ENCODE data around the gene ZP3. TPM values are rescaled to one million over a fixed set of nuclear protein-coding genes. Genes with fewer than 3 reads are reported as not detected.
A peak's percentile ranks its signal among the peaks of the same experiment; 100 is the strongest.
"Not testable (repeated sequence)": the region's sequence is repeated elsewhere in the genome, so short reads cannot be mapped to it uniquely, and the experiment has no call there.

The ZP3 gene
- total RNA-seq, 6 experiments from 2014 or later: 17.5 to 30.4 (median 25.6) TPM

- peak overlapping the region; percentile 77 for H3K27ac Mint-ChIP-seq
- not testable (repeated sequence) for H3K36me3 Mint-ChIP-seq (ENCODE audit: low read depth); H3K9me3 Mint-ChIP-seq; H3K4me3 Mint-ChIP-seq; DNase-seq; H3K4me1 Mint-ChIP-seq (ENCODE audit: low read depth); H3K27me3 Mint-ChIP-seq (ENCODE audit: insufficient read depth)
Measured at GRCh38 chr7:76445577-76446008, 20.8 kb downstream of the ZP3 start.

- H3K27me3 Mint-ChIP-seq (ENCODE audit: insufficient read depth); DNase-seq; H3K27ac Mint-ChIP-seq; H3K9me3 Mint-ChIP-seq; H3K4me3 Mint-ChIP-seq; H3K36me3 Mint-ChIP-seq (ENCODE audit: low read depth); H3K4me1 Mint-ChIP-seq (ENCODE audit: low read depth): not testable (repeated sequence)
Measured at GRCh38 chr7:76457017-76457416, 32.3 kb downstream of the ZP3 start.

DNA sequence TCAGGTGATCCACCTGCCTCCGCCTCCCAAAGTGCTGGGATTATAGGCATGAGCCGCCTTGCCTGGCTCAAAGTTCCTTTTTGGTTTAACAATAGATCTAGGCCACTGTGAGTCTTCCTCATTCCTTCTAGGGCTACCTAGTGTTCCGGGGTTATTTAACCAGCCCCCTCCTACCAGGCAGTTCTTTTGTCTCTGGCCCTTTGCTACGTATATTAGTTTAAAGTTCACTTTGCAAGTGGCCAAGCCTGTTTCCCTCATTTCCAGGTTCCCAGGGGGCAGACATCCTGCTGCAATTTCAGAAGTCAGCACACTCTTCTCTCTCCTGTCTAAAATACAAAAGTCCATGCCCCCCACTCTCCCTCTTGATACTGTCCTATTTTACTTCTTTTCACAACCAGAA is 33.8 kb downstream of the ZP3 start:
- H3K4me3 Mint-ChIP-seq; H3K4me1 Mint-ChIP-seq (ENCODE audit: low read depth); H3K36me3 Mint-ChIP-seq (ENCODE audit: low read depth); H3K27me3 Mint-ChIP-seq (ENCODE audit: insufficient read depth); H3K27ac Mint-ChIP-seq; DNase-seq; H3K9me3 Mint-ChIP-seq: not testable (repeated sequence)

- H3K4me1 Mint-ChIP-seq (ENCODE audit: low read depth); H3K27me3 Mint-ChIP-seq (ENCODE audit: insufficient read depth); H3K9me3 Mint-ChIP-seq; H3K4me3 Mint-ChIP-seq; H3K36me3 Mint-ChIP-seq (ENCODE audit: low read depth); DNase-seq; H3K27ac Mint-ChIP-seq: not testable (repeated sequence)
Measured at GRCh38 chr7:76460767-76461166, 36.0 kb downstream of the ZP3 start.

DNA sequence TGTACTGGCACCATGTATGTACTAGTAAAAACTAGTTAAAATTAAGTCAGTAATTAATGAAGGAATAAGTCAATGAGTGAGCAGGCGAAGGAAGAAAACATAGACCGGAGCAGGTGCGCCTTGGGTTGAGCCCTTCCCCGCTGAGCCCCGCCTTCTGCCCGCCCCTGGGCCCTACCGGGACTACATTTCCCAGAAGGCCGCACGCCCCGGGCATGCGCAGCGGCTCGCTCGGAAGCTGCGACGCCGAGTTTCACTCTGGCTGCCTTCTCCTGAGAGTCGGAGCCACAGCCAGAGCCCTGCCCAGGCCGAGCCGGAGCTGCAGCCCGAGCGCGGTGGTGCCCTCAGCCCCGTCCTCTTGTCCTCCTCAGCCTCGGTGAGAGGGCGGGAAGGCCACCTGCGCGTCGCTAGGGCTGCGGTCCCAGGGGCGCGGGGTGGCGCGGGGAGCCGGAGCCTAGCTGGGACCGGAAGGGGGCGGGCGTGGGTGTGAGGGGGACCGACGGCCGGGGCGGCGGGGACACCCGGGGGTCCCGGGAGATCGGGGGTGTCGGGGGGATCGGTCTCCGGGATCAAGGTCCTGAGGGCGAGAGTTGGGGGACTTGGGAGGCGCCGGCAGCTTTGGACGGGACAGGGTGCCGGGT is 36.8 kb downstream of the ZP3 start, which contains the start of gene DTX2:
Gene DTX2, plus strand, starts transcription at position 246 of the 638 bp plus-strand sequence. CDS start 18,801 bp downstream, outside the sequence.
- not testable (repeated sequence) for DNase-seq; H3K36me3 Mint-ChIP-seq (ENCODE audit: low read depth); H3K4me3 Mint-ChIP-seq; H3K4me1 Mint-ChIP-seq (ENCODE audit: low read depth); H3K27ac Mint-ChIP-seq; H3K9me3 Mint-ChIP-seq; H3K27me3 Mint-ChIP-seq (ENCODE audit: insufficient read depth)
- TF ChIP-seq, protein P1, sequence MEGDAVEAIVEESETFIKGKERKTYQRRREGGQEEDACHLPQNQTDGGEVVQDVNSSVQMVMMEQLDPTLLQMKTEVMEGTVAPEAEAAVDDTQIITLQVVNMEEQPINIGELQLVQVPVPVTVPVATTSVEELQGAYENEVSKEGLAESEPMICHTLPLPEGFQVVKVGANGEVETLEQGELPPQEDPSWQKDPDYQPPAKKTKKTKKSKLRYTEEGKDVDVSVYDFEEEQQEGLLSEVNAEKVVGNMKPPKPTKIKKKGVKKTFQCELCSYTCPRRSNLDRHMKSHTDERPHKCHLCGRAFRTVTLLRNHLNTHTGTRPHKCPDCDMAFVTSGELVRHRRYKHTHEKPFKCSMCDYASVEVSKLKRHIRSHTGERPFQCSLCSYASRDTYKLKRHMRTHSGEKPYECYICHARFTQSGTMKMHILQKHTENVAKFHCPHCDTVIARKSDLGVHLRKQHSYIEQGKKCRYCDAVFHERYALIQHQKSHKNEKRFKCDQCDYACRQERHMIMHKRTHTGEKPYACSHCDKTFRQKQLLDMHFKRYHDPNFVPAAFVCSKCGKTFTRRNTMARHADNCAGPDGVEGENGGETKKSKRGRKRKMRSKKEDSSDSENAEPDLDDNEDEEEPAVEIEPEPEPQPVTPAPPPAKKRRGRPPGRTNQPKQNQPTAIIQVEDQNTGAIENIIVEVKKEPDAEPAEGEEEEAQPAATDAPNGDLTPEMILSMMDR (IDR thresholded peaks at IDR 0.05): 0 out of 2 replicates have a peak, but pooled peaks have one; percentile 14

DNA sequence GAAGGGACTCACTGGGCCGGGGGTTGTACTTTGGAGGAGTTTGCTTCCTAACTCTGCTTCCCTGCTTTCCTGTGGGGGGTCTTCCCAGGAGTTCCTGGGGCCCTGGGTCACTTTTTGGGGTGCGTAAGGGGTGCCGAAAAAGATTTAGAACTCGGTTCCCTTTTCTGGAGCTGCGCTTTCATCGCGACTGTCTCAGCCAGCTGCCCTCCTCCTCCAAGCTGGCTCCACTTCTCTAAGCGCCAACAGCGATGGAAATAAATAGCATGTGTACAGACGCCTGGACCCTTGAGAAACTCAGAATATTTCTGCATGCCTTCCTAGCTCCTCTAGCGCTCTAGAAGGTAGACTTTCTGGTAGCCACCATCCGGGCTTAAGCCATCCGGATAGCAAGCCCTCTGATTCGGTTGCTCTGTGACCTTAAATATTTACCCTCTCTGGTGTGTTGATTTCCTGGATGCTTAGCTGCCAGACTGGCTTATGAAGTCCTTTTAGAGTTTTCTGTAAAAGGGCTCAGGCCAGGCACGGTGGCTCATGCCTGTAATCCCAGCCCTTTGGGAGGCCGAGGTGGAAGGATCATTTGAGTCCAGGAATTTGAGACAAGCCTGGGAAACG is 37.6 kb downstream of the ZP3 start:
- not testable (repeated sequence) for H3K4me1 Mint-ChIP-seq (ENCODE audit: low read depth); H3K27ac Mint-ChIP-seq; H3K4me3 Mint-ChIP-seq; H3K36me3 Mint-ChIP-seq (ENCODE audit: low read depth); H3K27me3 Mint-ChIP-seq (ENCODE audit: insufficient read depth); H3K9me3 Mint-ChIP-seq; DNase-seq

DNA sequence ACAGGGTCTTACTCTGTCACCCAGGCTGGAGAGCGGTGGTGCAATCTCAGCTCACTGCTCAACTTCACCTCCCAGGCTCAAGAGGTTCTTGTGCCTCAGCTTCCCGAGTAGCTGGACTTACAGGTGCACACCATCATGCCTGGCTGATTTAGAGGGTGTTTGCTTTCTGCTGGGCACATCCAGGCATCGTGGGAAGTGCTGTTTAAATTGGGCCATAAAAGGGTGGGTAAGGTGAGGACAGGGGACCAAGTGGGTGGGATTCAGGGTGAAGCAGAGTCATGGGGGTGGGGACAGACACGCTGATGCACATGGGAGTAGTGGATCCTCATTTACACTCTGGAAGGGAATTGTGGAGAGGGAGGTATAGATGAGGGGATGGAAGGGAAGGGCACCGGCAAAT is 40.2 kb downstream of the ZP3 start:
- not testable (repeated sequence) for H3K4me1 Mint-ChIP-seq (ENCODE audit: low read depth)

DNA sequence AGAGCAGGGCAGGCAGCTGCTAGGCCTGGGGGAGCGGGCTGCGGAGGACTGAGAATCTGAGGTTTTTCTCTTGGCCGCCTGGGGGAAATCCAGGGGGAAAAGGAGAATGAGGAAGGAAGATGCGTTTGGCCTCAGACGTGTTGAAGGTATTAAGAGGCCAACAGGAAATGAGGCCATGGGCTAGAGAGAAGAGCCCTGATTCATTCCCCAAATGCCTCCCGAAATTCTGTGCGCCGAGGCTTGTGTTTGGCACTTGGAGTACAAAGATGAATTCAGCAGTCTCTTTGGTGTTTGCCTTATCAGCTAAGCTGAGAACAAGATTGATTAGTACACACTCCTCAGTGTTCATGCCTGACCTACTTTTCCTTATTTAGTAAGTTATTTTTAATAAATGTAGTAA is 41.2 kb downstream of the ZP3 start:
- not testable (repeated sequence) for H3K27me3 Mint-ChIP-seq (ENCODE audit: insufficient read depth); DNase-seq; H3K4me1 Mint-ChIP-seq (ENCODE audit: low read depth); H3K4me3 Mint-ChIP-seq; H3K9me3 Mint-ChIP-seq; H3K27ac Mint-ChIP-seq; H3K36me3 Mint-ChIP-seq (ENCODE audit: low read depth)

More for the DNA sequence above, 40.2 kb downstream of the ZP3 start:
- H3K36me3 Mint-ChIP-seq (ENCODE audit: low read depth); H3K27me3 Mint-ChIP-seq (ENCODE audit: insufficient read depth); H3K27ac Mint-ChIP-seq; DNase-seq; H3K9me3 Mint-ChIP-seq; H3K4me3 Mint-ChIP-seq: not testable (repeated sequence)

GRCh38 chr7:76467743-76468404 is 43.1 kb downstream of the ZP3 start:
- not testable (repeated sequence) for H3K4me3 Mint-ChIP-seq; DNase-seq; H3K27me3 Mint-ChIP-seq (ENCODE audit: insufficient read depth); H3K36me3 Mint-ChIP-seq (ENCODE audit: low read depth); H3K27ac Mint-ChIP-seq; H3K4me1 Mint-ChIP-seq (ENCODE audit: low read depth); H3K9me3 Mint-ChIP-seq

GRCh38 chr7:76471556-76472221 is 46.9 kb downstream of the ZP3 start:
- not testable (repeated sequence) for DNase-seq; H3K36me3 Mint-ChIP-seq (ENCODE audit: low read depth); H3K27ac Mint-ChIP-seq; H3K27me3 Mint-ChIP-seq (ENCODE audit: insufficient read depth); H3K4me3 Mint-ChIP-seq; H3K4me1 Mint-ChIP-seq (ENCODE audit: low read depth); H3K9me3 Mint-ChIP-seq

DNA sequence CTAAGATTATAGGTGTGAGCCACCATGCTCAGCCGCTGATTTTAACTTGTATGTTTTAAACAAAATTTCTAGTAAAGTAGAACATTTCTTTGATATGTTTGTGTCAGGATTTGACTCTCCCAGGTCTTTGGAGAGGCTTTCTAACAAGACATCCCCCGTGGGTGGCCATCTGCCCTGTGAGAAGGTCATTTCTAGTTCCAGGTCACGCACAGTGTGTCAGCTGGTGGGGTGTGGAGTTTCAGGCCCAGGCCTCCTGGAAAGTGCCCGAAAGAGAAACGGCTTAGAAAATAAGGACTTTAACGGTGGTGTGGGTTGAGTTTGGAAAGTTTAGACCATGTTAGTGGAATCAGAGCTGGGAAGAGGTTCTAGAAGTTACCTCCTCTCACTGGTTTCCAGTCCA is 48.3 kb downstream of the ZP3 start:
- not testable (repeated sequence) for H3K36me3 Mint-ChIP-seq (ENCODE audit: low read depth); H3K27ac Mint-ChIP-seq; DNase-seq; H3K4me3 Mint-ChIP-seq; H3K4me1 Mint-ChIP-seq (ENCODE audit: low read depth); H3K27me3 Mint-ChIP-seq (ENCODE audit: insufficient read depth); H3K9me3 Mint-ChIP-seq

- DNase-seq; H3K9me3 Mint-ChIP-seq; H3K36me3 Mint-ChIP-seq (ENCODE audit: low read depth); H3K27me3 Mint-ChIP-seq (ENCODE audit: insufficient read depth); H3K4me3 Mint-ChIP-seq; H3K27ac Mint-ChIP-seq; H3K4me1 Mint-ChIP-seq (ENCODE audit: low read depth): not testable (repeated sequence)
Measured at GRCh38 chr7:76476280-76476679, 51.5 kb downstream of the ZP3 start.

Measured in HFFc6 (cell line).